K562 (cell line): ENCODE measurements around the gene SLC10A4.

Experiments used
- ARID3A ChIP-seq: IDR thresholded peaks from 2 replicates; pipeline ENCODE4 v1.6.1; 2012; ENCODE audit warnings: low read depth, low read length, improper control_type of control experiment, borderline replicate concordance
- ATF2 ChIP-seq: sonication (generic); formaldehyde crosslinking; IDR thresholded peaks from 2 replicates; pipeline ENCODE4 v1.8.1; 2022; ENCODE audit warnings: missing genetic modification reagents
- ATF4 ChIP-seq: fragments of 450-650 bp; formaldehyde crosslinking; IDR thresholded peaks from 2 replicates; pipeline ENCODE4 v1.4.0; 2022; ENCODE audit warnings: mild to moderate bottlenecking, moderate library complexity
- CTCF ChIP-seq, 3 experiments: IDR thresholded peaks in 2 of 3; conservative IDR thresholded peaks in 1 of 3; 2 replicates each; pipeline ENCODE4 v1.5.1; 2011 to 2012; ENCODE audit warnings: low read length in 3 of 3, mild to moderate bottlenecking in 3 of 3, control low read depth in 2 of 3, improper control_type of control experiment in 1 of 3, inconsistent platforms in 1 of 3, low read depth in 1 of 3, mixed read lengths in 1 of 3, moderate library complexity in 1 of 3; ENCODE audit not compliant: insufficient read depth in 2 of 3
- L3MBTL2 ChIP-seq: fragments of 450-650 bp; IDR thresholded peaks from 2 replicates; pipeline ENCODE4 v1.6.1; 2016; ENCODE audit warnings: mild to moderate bottlenecking, moderate library complexity
- MITF ChIP-seq: IDR thresholded peaks from 2 replicates; pipeline ENCODE4 v1.6.1; 2014; ENCODE audit warnings: antibody characterized with exemption
- NCOR1 ChIP-seq: fragments of 450-650 bp; IDR thresholded peaks from 2 replicates; pipeline ENCODE4 v1.6.1; 2016; ENCODE audit warnings: mild to moderate bottlenecking, moderate library complexity
- POLR2A ChIP-seq: fragments of 450-650 bp; conservative IDR thresholded peaks from 2 replicates; pipeline ENCODE4 v1.6.1; 2016
- THAP12 ChIP-seq: fragments of 250-450 bp; sonication (Bioruptor Pico); IDR thresholded peaks from 2 replicates; pipeline ENCODE4 v1.9.0; 2021; ENCODE audit warnings: mild to moderate bottlenecking, inconsistent platforms
- XRCC4 ChIP-seq: IDR thresholded peaks from one replicate; pipeline ENCODE4 v1.6.1; 2011; ENCODE audit not compliant: insufficient read depth, insufficient read length; ENCODE audit errors: extremely low read depth

GRCh38 chr4:48467442-48467841 is 15.7 kb upstream of the SLC10A4 start:
- TF ChIP-seq ARID3A: no peak
- TF ChIP-seq ATF4 (CRISPR knock-in tag): no peak
- TF ChIP-seq MITF: no peak
- TF ChIP-seq XRCC4: no peak
- no peak for TF ChIP-seq POLR2A
- TF ChIP-seq ATF2 (CRISPR knock-in tag): no peak
- no peak for TF ChIP-seq CTCF (IDR thresholded peaks at IDR 0.05 in 2 of 3, conservative IDR thresholded peaks at IDR 0.05 in 1 of 3; ENCODE audit: insufficient read depth in 2 of 3, low read depth in 1 of 3, low read length in 3 of 3)
- no peak for TF ChIP-seq NCOR1
- no peak for TF ChIP-seq L3MBTL2
- no peak for TF ChIP-seq THAP12 (CRISPR knock-in tag)
